ENCODE results near the gene CPT1C. TPM values are rescaled to one million over a fixed set of nuclear protein-coding genes. Genes with fewer than 3 reads are reported as not detected.

The CPT1C gene
- total RNA-seq, 1 donor from 2014 or later: 51.7 TPM

- TF ChIP-seq CTCF (IDR thresholded peaks at IDR 0.05) (no peak), EZH2 (IDR thresholded peaks at IDR 0.05) (no peak), EZH2phosphoT487 (IDR thresholded peaks at IDR 0.05) (no peak)
- H3K4me1 Mint-ChIP-seq: no peaks in the 10 kb centered on the region
- Histone ChIP-seq H3K36me3 (no peaks in the 10 kb centered on the region), H2AFZ (replicated peaks) (no peak overlapping the region), H3K79me2 (ENCODE audit: low read depth) (no peaks in the 10 kb centered on the region), H3F3A (ENCODE audit: low read depth) (peaks cover 9% of the 10 kb centered on the region), H3K27me3 (no peaks in the 10 kb centered on the region), H3K9ac (no peak overlapping the region), H3K9me3 (ENCODE audit: low read depth) (no peaks in the 10 kb centered on the region), H3K4me3 (no peak overlapping the region), H4K20me1 (ENCODE audit: low read depth) (no peaks in the 10 kb centered on the region), H3K27ac (no peak overlapping the region), H3K4me2 (no peak overlapping the region), H3K4me1 (no peaks in the 10 kb centered on the region)
- no peaks in the 10 kb centered on the region for H3K9me3 Mint-ChIP-seq
- H3K4me3 Mint-ChIP-seq: no peak overlapping the region
- DNase-seq (ENCODE audit: low spot score): no peak
- peaks cover 12% of the 10 kb centered on the region for H3K27me3 Mint-ChIP-seq (ENCODE audit: insufficient read depth, low read depth)
- no peak overlapping the region for H3K27ac Mint-ChIP-seq
- peaks cover 28% of the 10 kb centered on the region for H3K36me3 Mint-ChIP-seq
Observed at GRCh38 chr19:49705919-49706318, 15.0 kb downstream of the CPT1C start.

- TF ChIP-seq EZH2phosphoT487 (IDR thresholded peaks at IDR 0.05) (no peak), CTCF (IDR thresholded peaks at IDR 0.05) (no peak), EZH2 (IDR thresholded peaks at IDR 0.05) (no peak)
- peaks cover 11% of the 10 kb centered on the region for H3F3A ChIP-seq (ENCODE audit: low read depth)
- Mint-ChIP-seq H3K36me3 (peaks cover 35% of the 10 kb centered on the region), H3K27me3 (ENCODE audit: insufficient read depth, low read depth) (peaks cover 19% of the 10 kb centered on the region), H3K4me3 (peak overlapping the region; percentile 60), H3K4me1 (peaks cover 4% of the 10 kb centered on the region), H3K9me3 (peaks cover 3% of the 10 kb centered on the region), H3K27ac (peak overlapping the region; percentile 12)
- H3K4me2 ChIP-seq: no peak overlapping the region
- no peaks in the 10 kb centered on the region for H3K27me3 ChIP-seq
- H3K36me3 ChIP-seq: no peaks in the 10 kb centered on the region
- no peak for DNase-seq (ENCODE audit: low spot score)
- no peak overlapping the region for H3K27ac ChIP-seq
- H3K9ac ChIP-seq: no peak overlapping the region
- no peaks in the 10 kb centered on the region for H3K79me2 ChIP-seq (ENCODE audit: low read depth)
- H3K4me3 ChIP-seq: no peak overlapping the region
- no peaks in the 10 kb centered on the region for H3K9me3 ChIP-seq (ENCODE audit: low read depth)
- no peaks in the 10 kb centered on the region for H3K4me1 ChIP-seq
- H4K20me1 ChIP-seq (ENCODE audit: low read depth): no peaks in the 10 kb centered on the region
- H2AFZ ChIP-seq (replicated peaks): no peak overlapping the region
Observed at GRCh38 chr19:49710372-49710951, 19.5 kb downstream of the CPT1C start.

GRCh38 chr19:49712397-49712859, 21.5 kb downstream of the CPT1C start:
- Histone ChIP-seq H3K36me3 (no peaks in the 10 kb centered on the region), H3K9me3 (ENCODE audit: low read depth) (no peaks in the 10 kb centered on the region), H3K4me2 (no peak overlapping the region), H3K27ac (no peak overlapping the region), H3K79me2 (ENCODE audit: low read depth) (no peaks in the 10 kb centered on the region), H4K20me1 (ENCODE audit: low read depth) (no peaks in the 10 kb centered on the region), H3K9ac (no peak overlapping the region), H3K4me1 (no peaks in the 10 kb centered on the region), H3K27me3 (no peaks in the 10 kb centered on the region), H3F3A (ENCODE audit: low read depth) (peaks cover 11% of the 10 kb centered on the region), H3K4me3 (no peak overlapping the region), H2AFZ (replicated peaks) (no peak overlapping the region)
- Mint-ChIP-seq H3K4me3 (no peak overlapping the region), H3K4me1 (peaks cover 8% of the 10 kb centered on the region), H3K27ac (no peak overlapping the region), H3K9me3 (peaks cover 6% of the 10 kb centered on the region), H3K27me3 (ENCODE audit: insufficient read depth, low read depth) (peaks cover 17% of the 10 kb centered on the region), H3K36me3 (peaks cover 29% of the 10 kb centered on the region)
- DNase-seq (ENCODE audit: low spot score): peak; percentile 72
- no peak for TF ChIP-seq CTCF (IDR thresholded peaks at IDR 0.05)
- no peak for TF ChIP-seq EZH2phosphoT487 (IDR thresholded peaks at IDR 0.05)
- no peak for TF ChIP-seq EZH2 (IDR thresholded peaks at IDR 0.05)
